K562 (cell line): ENCODE measurements around the gene FAM78B. TPM values are rescaled to one million over a fixed set of nuclear protein-coding genes. Genes with fewer than 3 reads are reported as not detected.

Experiments
- CEBPB ChIP-seq: fragments of 450-650 bp; IDR thresholded peaks from 2 replicates; pipeline ENCODE4 v1.6.1; 2016; ENCODE audit warnings: missing genetic modification characterization, missing compliant biosample characterization
- CEBPG ChIP-seq, 3 experiments: fragments of 200-800 bp in 1 of 3; sonication (Bioruptor generic) in 1 of 3; sonication (generic) in 1 of 3; formaldehyde crosslinking in 1 of 3; IDR thresholded peaks in 2 of 3; conservative IDR thresholded peaks in 1 of 3; 2 replicates each; pipeline versions ENCODE4 v1.6.1 to v1.8.0; 2016 to 2022; ENCODE audit warnings: missing compliant biosample characterization in 2 of 3, missing genetic modification characterization in 2 of 3, mild to moderate bottlenecking in 1 of 3, missing genetic modification reagents in 1 of 3
- CHD1 ChIP-seq: fragments of 200-600 bp; sonication (generic); IDR thresholded peaks from one replicate; pipeline ENCODE4 v1.6.1; 2012; ENCODE audit warnings: mild to moderate bottlenecking, moderate library complexity, low read length, inconsistent platforms
- CHD2 ChIP-seq: IDR thresholded peaks from 2 replicates; pipeline ENCODE4 v1.6.1; 2011; ENCODE audit warnings: low read depth, low read length
- FOS ChIP-seq: IDR thresholded peaks from 3 replicates; pipeline ENCODE4 v1.6.1; 2011; ENCODE audit not compliant: insufficient read length; ENCODE audit errors: extremely low read depth
- HDGF ChIP-seq: fragments of 450-650 bp; IDR thresholded peaks from 2 replicates; pipeline ENCODE4 v1.6.1; 2016
- HMG20B ChIP-seq: fragments of 250-450 bp; sonication (Bioruptor Pico); IDR thresholded peaks from 2 replicates; pipeline ENCODE4 v1.5.0; 2021; ENCODE audit warnings: mild to moderate bottlenecking
- JUND ChIP-seq, 2 experiments: IDR thresholded peaks; 2 replicates in 1 of 2; 3 replicates in 1 of 2; pipeline ENCODE4 v1.6.1; 2011; ENCODE audit warnings: borderline replicate concordance in 2 of 2, low read depth in 2 of 2, low read length in 2 of 2, improper control_type of control experiment in 1 of 2, missing biosample characterization in 1 of 2, missing genetic modification characterization in 1 of 2, missing genetic modification reagents in 1 of 2
- KDM2B ChIP-seq: fragments of 250-450 bp; sonication (Bioruptor Pico); IDR thresholded peaks from 2 replicates; pipeline ENCODE4 v1.8.0; 2021; ENCODE audit warnings: mild to moderate bottlenecking, moderate library complexity
- MLX ChIP-seq, 2 experiments: fragments of 450-650 bp in 1 of 2; sonication (generic) in 1 of 2; formaldehyde crosslinking; conservative IDR thresholded peaks; 2 replicates each; pipeline versions ENCODE4 v1.4.0 to v1.8.1; 2020 to 2022; ENCODE audit warnings: mild to moderate bottlenecking in 1 of 2, missing genetic modification reagents in 1 of 2
- PHB ChIP-seq: fragments of 250-450 bp; sonication (Bioruptor Pico); IDR thresholded peaks from 2 replicates; pipeline ENCODE4 v1.5.0; 2021
- POLR3A ChIP-seq: IDR thresholded peaks from 2 replicates; pipeline ENCODE4 v1.6.1; 2011; ENCODE audit warnings: borderline replicate concordance, mild to moderate bottlenecking, moderate library complexity; ENCODE audit not compliant: insufficient read length, insufficient read depth; ENCODE audit errors: extremely low read depth
- PURB ChIP-seq: sonication (generic); formaldehyde crosslinking; IDR thresholded peaks from 2 replicates; pipeline ENCODE4 v1.9.0; 2021; ENCODE audit warnings: low read depth, mild to moderate bottlenecking, missing genetic modification reagents
- SMARCC2 ChIP-seq: fragments of 450-650 bp; IDR thresholded peaks from 2 replicates; pipeline ENCODE4 v1.6.1; 2017; ENCODE audit warnings: antibody characterized with exemption, moderate library complexity, mild to moderate bottlenecking, low read depth
- YY1 ChIP-seq, 3 experiments: IDR thresholded peaks; 2 replicates each; pipeline ENCODE4 v1.6.1; 2011; ENCODE audit warnings: low read length in 2 of 3, mild to moderate bottlenecking in 2 of 3, moderate library complexity in 2 of 3, borderline replicate concordance in 1 of 3, control low read depth in 1 of 3, low read depth in 1 of 3; ENCODE audit not compliant: insufficient read depth in 3 of 3, insufficient replicate concordance in 2 of 3, control insufficient read depth in 1 of 3, insufficient read length in 1 of 3; ENCODE audit errors: extremely low read depth in 1 of 3
- ZEB2 ChIP-seq: fragments of 450-650 bp; IDR thresholded peaks from 2 replicates; pipeline ENCODE4 v1.6.1; 2016
- ZNF24 ChIP-seq: fragments of 450-650 bp; IDR thresholded peaks from 2 replicates; pipeline ENCODE4 v1.6.1; 2016
- ZNF639 ChIP-seq, 2 experiments: fragments of 200-800 bp in 1 of 2; sonication (Bioruptor generic) in 1 of 2; sonication (generic) in 1 of 2; formaldehyde crosslinking in 1 of 2; IDR thresholded peaks in 1 of 2; conservative IDR thresholded peaks in 1 of 2; 2 replicates each; pipeline versions ENCODE4 v1.5.0 to v1.6.1; 2016 to 2020; ENCODE audit warnings: missing compliant biosample characterization in 1 of 2, missing genetic modification characterization in 1 of 2, missing genetic modification reagents in 1 of 2
- ZNF766 ChIP-seq: fragments of 200-800 bp; sonication (Bioruptor generic); conservative IDR thresholded peaks from 2 replicates; pipeline ENCODE4 v1.6.1; 2016; ENCODE audit warnings: missing genetic modification characterization, missing compliant biosample characterization
- ZSCAN29 ChIP-seq: fragments of 450-650 bp; IDR thresholded peaks from 2 replicates; pipeline ENCODE4 v1.6.1; 2017
- polyA plus RNA-seq, 8 experiments: library from polyadenylated mRNA; depleted of rRNA in 4 of 8; stranded (reverse) in 5 of 8; unstranded in 3 of 8; fragments of >200 nt; fragmentation: Nextera tagmentation in 2 of 8; fragmentation: Illumina TruSeq in 1 of 8; extraction: Ambion mirVana in 2 of 8; extraction: Trizol in 1 of 8; gene quantifications; 2 replicates each; pipeline versions ENCODE4 v1.2.1 to v1.2.3, GENCODE V29; 2011 to 2014; ENCODE audit warnings: inconsistent platforms in 1 of 8, missing spikeins in 1 of 8
- total RNA-seq, 7 experiments: library from RNA; depleted of rRNA in 6 of 7; stranded (reverse); fragments of >200 nt in 6 of 7; fragmentation: Illumina TruSeq in 2 of 7; extraction: Trizol in 2 of 7; gene quantifications; 2 replicates each; pipeline versions ENCODE4 v1.2.1 to v1.2.3, GENCODE V29; 2011 to 2021; ENCODE audit warnings: low replicate concordance in 1 of 7
- TF ChIP-seq, protein P1 (sequence below): IDR thresholded peaks from 2 replicates; pipeline ENCODE4 v1.6.1; 2011; ENCODE audit warnings: borderline replicate concordance, low read depth, mild to moderate bottlenecking, moderate library complexity, low read length; ENCODE audit not compliant: insufficient read depth, poor library complexity, severe bottlenecking
- TF ChIP-seq, protein P2 (sequence below), 3 experiments: fragments of 200-800 bp in 1 of 3; sonication (Bioruptor generic) in 1 of 3; sonication (generic) in 1 of 3; formaldehyde crosslinking in 1 of 3; IDR thresholded peaks; 2 replicates each; pipeline versions ENCODE4 v1.6.1 to v1.8.0; 2016 to 2022; ENCODE audit warnings: mild to moderate bottlenecking in 2 of 3, missing compliant biosample characterization in 2 of 3, missing genetic modification characterization in 2 of 3, missing genetic modification reagents in 1 of 3

FAM78B gene
- total and polyA plus RNA-seq, 9 of the 15 experiments (the other 6 are each of a cell fraction or from before 2014, with no cell fraction given), result 0.04 to 0.43 (median 0.29) TPM; not detected in 1

DNA sequence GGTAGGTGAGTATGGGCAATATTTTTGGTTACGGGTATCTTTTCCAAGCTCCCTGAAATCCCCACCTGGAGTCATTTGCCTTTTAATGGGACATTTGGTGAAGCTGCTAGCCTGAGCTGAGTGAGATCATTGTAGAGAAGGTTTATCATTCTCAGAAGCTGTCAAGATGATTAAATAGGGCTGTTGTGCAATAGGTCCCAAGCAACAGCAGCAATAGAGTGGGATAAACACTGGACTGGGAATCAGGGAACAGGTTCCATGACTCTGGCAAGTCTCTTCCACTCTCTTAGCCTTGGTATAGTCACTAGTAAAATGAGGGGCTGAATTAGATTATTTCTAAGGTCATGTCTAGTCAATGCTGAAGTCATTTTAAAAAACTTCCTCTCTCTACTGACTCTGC is 30.3 kb upstream of the FAM78B start (continued):
- TF ChIP-seq FOS (no peak), KDM2B (CRISPR knock-in tag) (no peak), YY1 (IDR thresholded peaks at IDR 0.05; ENCODE audit: borderline replicate concordance in 1 of 3, control insufficient read depth in 1 of 3, extremely low read depth in 1 of 3, insufficient read depth in 3 of 3, insufficient read length in 1 of 3, insufficient replicate concordance in 2 of 3, low read depth in 1 of 3, low read length in 2 of 3) (no peak), MLX (CRISPR knock-in tag; conservative IDR thresholded peaks at IDR 0.05) (no peak), PHB (CRISPR knock-in tag) (no peak), POLR3A (no peak), CEBPG (CRISPR knock-in tag; IDR thresholded peaks at IDR 0.05) (no peak), CEBPG (tag; conservative IDR thresholded peaks at IDR 0.05 in 1 of 2, IDR thresholded peaks at IDR 0.05 in 1 of 2) (peak; percentile 89 to 99), JUND (IDR thresholded peaks at IDR 0.05; ENCODE audit: borderline replicate concordance, low read depth, low read length) (0 out of 2 replicates have a peak, but pooled peaks have one; percentile 5), JUND (tag; IDR thresholded peaks at IDR 0.05; ENCODE audit: borderline replicate concordance, low read depth, low read length) (peak; percentile 16; the same call in 1 of the 3 replicates), CHD1 (no peak), ZNF766 (peak; percentile 99), HDGF (no peak), PURB (CRISPR knock-in tag) (no peak), CHD2 (no peak), SMARCC2 (no peak), ZSCAN29 (no peak), ZNF24 (no peak), ZEB2 (no peak), CEBPB (tag) (peak; percentile 99), ZNF639 (CRISPR knock-in tag; conservative IDR thresholded peaks at IDR 0.05 in 1 of 2, IDR thresholded peaks at IDR 0.05 in 1 of 2) (no peak), HMG20B (CRISPR knock-in tag) (no peak)
- TF ChIP-seq, protein P1, sequence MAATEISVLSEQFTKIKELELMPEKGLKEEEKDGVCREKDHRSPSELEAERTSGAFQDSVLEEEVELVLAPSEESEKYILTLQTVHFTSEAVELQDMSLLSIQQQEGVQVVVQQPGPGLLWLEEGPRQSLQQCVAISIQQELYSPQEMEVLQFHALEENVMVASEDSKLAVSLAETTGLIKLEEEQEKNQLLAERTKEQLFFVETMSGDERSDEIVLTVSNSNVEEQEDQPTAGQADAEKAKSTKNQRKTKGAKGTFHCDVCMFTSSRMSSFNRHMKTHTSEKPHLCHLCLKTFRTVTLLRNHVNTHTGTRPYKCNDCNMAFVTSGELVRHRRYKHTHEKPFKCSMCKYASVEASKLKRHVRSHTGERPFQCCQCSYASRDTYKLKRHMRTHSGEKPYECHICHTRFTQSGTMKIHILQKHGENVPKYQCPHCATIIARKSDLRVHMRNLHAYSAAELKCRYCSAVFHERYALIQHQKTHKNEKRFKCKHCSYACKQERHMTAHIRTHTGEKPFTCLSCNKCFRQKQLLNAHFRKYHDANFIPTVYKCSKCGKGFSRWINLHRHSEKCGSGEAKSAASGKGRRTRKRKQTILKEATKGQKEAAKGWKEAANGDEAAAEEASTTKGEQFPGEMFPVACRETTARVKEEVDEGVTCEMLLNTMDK, result no peak
- TF ChIP-seq, protein P2, sequence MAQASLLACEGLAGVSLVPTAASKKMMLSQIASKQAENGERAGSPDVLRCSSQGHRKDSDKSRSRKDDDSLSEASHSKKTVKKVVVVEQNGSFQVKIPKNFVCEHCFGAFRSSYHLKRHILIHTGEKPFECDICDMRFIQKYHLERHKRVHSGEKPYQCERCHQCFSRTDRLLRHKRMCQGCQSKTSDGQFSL (CRISPR knock-in tag; IDR thresholded peaks at IDR 0.05), result no peak
- TF ChIP-seq, protein P2 (tag; IDR thresholded peaks at IDR 0.05), result no peak
